ENCODE results near the gene VIPR1. TPM values are rescaled to one million over a fixed set of nuclear protein-coding genes. Genes with fewer than 3 reads are reported as not detected.

Gene VIPR1
- total and polyA plus RNA-seq, 2 donors (not counting 1 experiment from before 2014, with no cell fraction given) = 0.11 TPM; not detected in 1

DNA sequence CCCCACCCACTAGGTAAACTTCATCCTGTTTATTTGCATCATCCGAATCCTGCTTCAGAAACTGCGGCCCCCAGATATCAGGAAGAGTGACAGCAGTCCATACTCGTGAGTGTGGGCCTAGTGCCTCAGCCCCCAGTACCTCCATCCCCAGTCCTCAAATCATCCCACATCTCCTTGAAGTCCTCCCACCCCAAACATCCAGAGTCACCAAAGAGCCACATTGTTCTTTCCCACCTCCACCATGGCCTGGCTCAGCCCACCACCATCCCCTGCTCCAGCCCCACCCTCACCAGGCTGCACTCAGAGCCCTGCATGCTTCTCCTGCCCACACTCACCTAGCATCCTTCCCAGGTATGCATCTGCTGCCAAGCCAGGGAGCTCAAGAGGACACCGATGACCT is 29.8 kb downstream of the VIPR1 start:
- H3K9ac ChIP-seq (ENCODE audit: insufficient read depth, low read length) = no peak overlapping the region
- H3K36me3 ChIP-seq (ENCODE audit: control insufficient read depth, insufficient read depth, low read length) = no peaks in the 10 kb centered on the region
- H3K4me2 ChIP-seq (ENCODE audit: extremely low read depth, insufficient read depth, low read length) = no peak overlapping the region
- H3K9me3 ChIP-seq (ENCODE audit: control insufficient read depth, insufficient read depth, low read depth, low read length) = no peaks in the 10 kb centered on the region
- no peak overlapping the region for H3K4me3 ChIP-seq (replicated peaks in 1 of 4; ENCODE audit: control extremely low read depth in 1 of 4, insufficient read depth in 1 of 4, low read depth in 3 of 4, low read length in 4 of 4)
- no peaks in the 10 kb centered on the region for H3K4me1 ChIP-seq (ENCODE audit: control insufficient read depth, extremely low read depth, insufficient read depth, low read length)
- no peak overlapping the region for H3K27ac ChIP-seq (ENCODE audit: insufficient read depth, low read length)
- DNase-seq (ENCODE audit: low read depth in 2 of 2) = no peak
- H2AFZ ChIP-seq (ENCODE audit: low read length) = no peak overlapping the region
- no peaks in the 10 kb centered on the region for H3K79me2 ChIP-seq (ENCODE audit: control insufficient read depth, insufficient read depth, low read length)
- peaks cover 6% of the 10 kb centered on the region for H3K27me3 ChIP-seq (ENCODE audit: control insufficient read depth, insufficient read depth, low read length)
- TF ChIP-seq, protein P1, sequence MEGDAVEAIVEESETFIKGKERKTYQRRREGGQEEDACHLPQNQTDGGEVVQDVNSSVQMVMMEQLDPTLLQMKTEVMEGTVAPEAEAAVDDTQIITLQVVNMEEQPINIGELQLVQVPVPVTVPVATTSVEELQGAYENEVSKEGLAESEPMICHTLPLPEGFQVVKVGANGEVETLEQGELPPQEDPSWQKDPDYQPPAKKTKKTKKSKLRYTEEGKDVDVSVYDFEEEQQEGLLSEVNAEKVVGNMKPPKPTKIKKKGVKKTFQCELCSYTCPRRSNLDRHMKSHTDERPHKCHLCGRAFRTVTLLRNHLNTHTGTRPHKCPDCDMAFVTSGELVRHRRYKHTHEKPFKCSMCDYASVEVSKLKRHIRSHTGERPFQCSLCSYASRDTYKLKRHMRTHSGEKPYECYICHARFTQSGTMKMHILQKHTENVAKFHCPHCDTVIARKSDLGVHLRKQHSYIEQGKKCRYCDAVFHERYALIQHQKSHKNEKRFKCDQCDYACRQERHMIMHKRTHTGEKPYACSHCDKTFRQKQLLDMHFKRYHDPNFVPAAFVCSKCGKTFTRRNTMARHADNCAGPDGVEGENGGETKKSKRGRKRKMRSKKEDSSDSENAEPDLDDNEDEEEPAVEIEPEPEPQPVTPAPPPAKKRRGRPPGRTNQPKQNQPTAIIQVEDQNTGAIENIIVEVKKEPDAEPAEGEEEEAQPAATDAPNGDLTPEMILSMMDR (conservative IDR thresholded peaks at IDR 0.05 in 1 of 2, IDR thresholded peaks at IDR 0.05 in 1 of 2; ENCODE audit: low read depth in 1 of 2, low read length in 2 of 2) = no peak
- no peak for TF ChIP-seq EZH2 (IDR thresholded peaks at IDR 0.05; ENCODE audit: low read length, missing control alignments)
- no peaks in the 10 kb centered on the region for H4K20me1 ChIP-seq (ENCODE audit: control insufficient read depth, extremely low read depth, insufficient read depth, low read length)

DNA sequence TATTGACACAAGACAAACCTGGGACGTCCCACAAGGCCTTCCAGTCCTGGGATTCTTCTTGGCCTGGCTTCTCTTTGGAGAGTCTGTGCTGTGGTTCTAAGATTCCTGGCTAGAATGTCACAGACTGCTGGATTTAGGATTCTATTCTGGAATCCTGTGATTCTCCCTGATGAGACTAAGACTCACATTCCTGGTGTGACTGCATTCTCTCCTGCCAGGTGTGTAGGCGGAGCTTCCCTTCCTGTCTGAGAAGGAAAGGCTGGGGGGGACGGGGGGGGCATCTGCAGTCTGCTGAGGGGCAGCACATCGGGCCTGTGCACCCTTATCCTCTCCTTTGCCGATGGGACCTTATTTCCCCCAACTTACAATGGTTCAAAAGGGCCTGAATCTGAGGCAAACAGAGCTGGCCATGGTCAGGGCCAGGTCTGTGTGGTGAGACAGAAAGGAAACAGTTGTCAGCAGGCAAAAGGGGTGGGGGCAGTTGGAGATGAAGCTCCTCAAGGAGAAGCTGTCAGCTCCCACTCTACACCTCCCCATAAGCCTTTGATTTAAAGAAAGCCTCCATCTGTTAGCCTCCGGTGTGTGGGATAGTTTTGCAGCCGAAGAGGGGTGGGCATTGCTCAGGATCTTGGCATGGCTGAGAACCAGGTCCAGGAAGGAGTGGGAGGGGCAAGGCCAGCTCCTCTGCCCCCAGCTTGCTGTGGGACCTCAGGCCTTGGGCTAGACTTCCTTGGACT is 30.9 kb downstream of the VIPR1 start:
- TF ChIP-seq, protein P1 (conservative IDR thresholded peaks at IDR 0.05 in 1 of 2, IDR thresholded peaks at IDR 0.05 in 1 of 2; ENCODE audit: low read depth in 1 of 2, low read length in 2 of 2) = no peak
- no peak for TF ChIP-seq EZH2 (IDR thresholded peaks at IDR 0.05; ENCODE audit: low read length, missing control alignments)
- DNase-seq (ENCODE audit: low read depth in 2 of 2) = no peak
- H3K4me3 ChIP-seq (replicated peaks in 1 of 4; ENCODE audit: control extremely low read depth in 1 of 4, insufficient read depth in 1 of 4, low read depth in 3 of 4, low read length in 4 of 4) = no peak overlapping the region
- no peaks in the 10 kb centered on the region for H3K4me1 ChIP-seq (ENCODE audit: control insufficient read depth, extremely low read depth, insufficient read depth, low read length)
- H2AFZ ChIP-seq (ENCODE audit: low read length) = no peak overlapping the region
- H4K20me1 ChIP-seq (ENCODE audit: control insufficient read depth, extremely low read depth, insufficient read depth, low read length) = no peaks in the 10 kb centered on the region
- no peak overlapping the region for H3K4me2 ChIP-seq (ENCODE audit: extremely low read depth, insufficient read depth, low read length)
- H3K9me3 ChIP-seq (ENCODE audit: control insufficient read depth, insufficient read depth, low read depth, low read length) = no peaks in the 10 kb centered on the region
- H3K79me2 ChIP-seq (ENCODE audit: control insufficient read depth, insufficient read depth, low read length) = no peaks in the 10 kb centered on the region
- no peaks in the 10 kb centered on the region for H3K36me3 ChIP-seq (ENCODE audit: control insufficient read depth, insufficient read depth, low read length)
- H3K27ac ChIP-seq (ENCODE audit: insufficient read depth, low read length) = no peak overlapping the region
- H3K9ac ChIP-seq (ENCODE audit: insufficient read depth, low read length) = no peak overlapping the region
- peaks cover 6% of the 10 kb centered on the region for H3K27me3 ChIP-seq (ENCODE audit: control insufficient read depth, insufficient read depth, low read length)

- Histone ChIP-seq H3K9me3 (ENCODE audit: control insufficient read depth, insufficient read depth, low read depth, low read length) (no peaks in the 10 kb centered on the region), H3K27me3 (ENCODE audit: control insufficient read depth, insufficient read depth, low read length) (peaks cover 6% of the 10 kb centered on the region), H3K36me3 (ENCODE audit: control insufficient read depth, insufficient read depth, low read length) (no peaks in the 10 kb centered on the region), H2AFZ (ENCODE audit: low read length) (no peak overlapping the region), H3K4me1 (ENCODE audit: control insufficient read depth, extremely low read depth, insufficient read depth, low read length) (no peaks in the 10 kb centered on the region), H3K79me2 (ENCODE audit: control insufficient read depth, insufficient read depth, low read length) (no peaks in the 10 kb centered on the region), H4K20me1 (ENCODE audit: control insufficient read depth, extremely low read depth, insufficient read depth, low read length) (no peaks in the 10 kb centered on the region), H3K4me3 (replicated peaks in 1 of 4; ENCODE audit: control extremely low read depth in 1 of 4, insufficient read depth in 1 of 4, low read depth in 3 of 4, low read length in 4 of 4) (no peak overlapping the region), H3K9ac (ENCODE audit: insufficient read depth, low read length) (no peak overlapping the region), H3K27ac (ENCODE audit: insufficient read depth, low read length) (no peak overlapping the region), H3K4me2 (ENCODE audit: extremely low read depth, insufficient read depth, low read length) (no peak overlapping the region)
- DNase-seq (ENCODE audit: low read depth in 2 of 2) = no peak
- TF ChIP-seq EZH2 (IDR thresholded peaks at IDR 0.05; ENCODE audit: low read length, missing control alignments) = no peak
- TF ChIP-seq, protein P1 (conservative IDR thresholded peaks at IDR 0.05 in 1 of 2, IDR thresholded peaks at IDR 0.05 in 1 of 2; ENCODE audit: low read depth in 1 of 2, low read length in 2 of 2) = peak in 1 of 2 donors; percentile 43
Measured at GRCh38 chr3:42535981-42536784, 33.7 kb downstream of the VIPR1 start.
